ENCODE measurements around the gene SNTG2.

DNA sequence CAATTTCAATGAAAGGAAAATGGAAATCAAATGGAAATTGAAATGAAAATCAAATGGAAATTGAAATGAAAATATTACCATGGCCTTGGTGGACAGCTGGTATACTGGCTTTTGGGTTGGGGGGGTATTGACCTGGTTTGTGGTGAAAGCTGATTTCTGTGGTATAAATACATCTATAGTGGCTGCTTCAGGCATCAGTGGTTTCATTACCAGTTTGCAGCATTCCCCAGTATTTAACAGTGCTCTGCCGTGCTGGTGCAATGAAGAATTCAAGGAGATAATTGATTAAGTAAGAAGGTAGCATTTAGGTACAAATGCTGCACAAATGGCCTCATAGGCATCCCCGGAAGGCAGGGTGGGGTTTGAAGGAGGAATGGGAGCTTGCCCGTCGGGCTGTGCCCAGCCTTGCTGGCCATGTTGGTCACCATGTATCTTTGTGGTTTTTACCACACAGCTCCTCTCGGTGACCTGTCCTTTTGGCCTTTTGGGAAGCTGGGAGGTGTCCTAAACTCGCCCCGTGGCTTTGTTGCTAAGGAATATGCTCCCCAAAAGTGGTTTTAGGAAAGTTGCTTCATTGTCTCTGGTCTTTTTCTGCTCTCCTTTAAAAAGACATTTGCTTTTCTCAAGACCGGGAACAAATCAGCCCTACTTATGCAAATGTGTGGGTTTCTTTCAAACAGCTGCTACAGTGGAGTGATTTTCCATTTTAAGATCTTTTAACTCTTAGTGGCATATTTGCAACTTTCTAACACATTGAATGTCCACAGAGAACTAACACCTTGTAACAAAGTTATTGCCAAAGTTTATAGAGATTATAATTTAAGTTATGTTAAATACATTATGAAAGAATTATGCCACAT, 28.6 kb downstream of the SNTG2 start:
- TF ChIP-seq, protein P1, sequence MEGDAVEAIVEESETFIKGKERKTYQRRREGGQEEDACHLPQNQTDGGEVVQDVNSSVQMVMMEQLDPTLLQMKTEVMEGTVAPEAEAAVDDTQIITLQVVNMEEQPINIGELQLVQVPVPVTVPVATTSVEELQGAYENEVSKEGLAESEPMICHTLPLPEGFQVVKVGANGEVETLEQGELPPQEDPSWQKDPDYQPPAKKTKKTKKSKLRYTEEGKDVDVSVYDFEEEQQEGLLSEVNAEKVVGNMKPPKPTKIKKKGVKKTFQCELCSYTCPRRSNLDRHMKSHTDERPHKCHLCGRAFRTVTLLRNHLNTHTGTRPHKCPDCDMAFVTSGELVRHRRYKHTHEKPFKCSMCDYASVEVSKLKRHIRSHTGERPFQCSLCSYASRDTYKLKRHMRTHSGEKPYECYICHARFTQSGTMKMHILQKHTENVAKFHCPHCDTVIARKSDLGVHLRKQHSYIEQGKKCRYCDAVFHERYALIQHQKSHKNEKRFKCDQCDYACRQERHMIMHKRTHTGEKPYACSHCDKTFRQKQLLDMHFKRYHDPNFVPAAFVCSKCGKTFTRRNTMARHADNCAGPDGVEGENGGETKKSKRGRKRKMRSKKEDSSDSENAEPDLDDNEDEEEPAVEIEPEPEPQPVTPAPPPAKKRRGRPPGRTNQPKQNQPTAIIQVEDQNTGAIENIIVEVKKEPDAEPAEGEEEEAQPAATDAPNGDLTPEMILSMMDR (IDR thresholded peaks at IDR 0.05), result no peak
- no peak for TF ChIP-seq POLR2A (IDR thresholded peaks at IDR 0.05)
